Left lung (tissue), 10 donors: ENCODE measurements around the gene OTOS. TPM values are rescaled to one million over a fixed set of nuclear protein-coding genes. Genes with fewer than 3 reads are reported as not detected.

Experiments used
- ATAC-seq: fragments of 200-7000 bp; cut with Tn5 transposase; one replicate; pipeline ENCODE4 v1.9.1; 2020; ENCODE audit warnings: moderate library complexity
- DNase-seq, 4 donors: peaks; one replicate each; pipeline ENCODE4 v3.0.0-alpha.2; 2013 to 2020
- H3K27ac ChIP-seq, 2 donors: fragments of 200-600 bp; sonication (generic) in 1 of 2; one replicate each; pipeline versions ENCODE4 v1.5.0 to v1.8.0; 2020 to 2021
- H3K27me3 ChIP-seq, 2 donors: fragments of 200-600 bp; sonication (generic) in 1 of 2; one replicate each; pipeline versions ENCODE4 v1.5.0 to v1.8.0; 2020 to 2021
- H3K36me3 ChIP-seq, 2 donors: fragments of 200-600 bp; sonication (generic) in 1 of 2; one replicate each; pipeline versions ENCODE4 v1.5.0 to v1.8.0; 2020 to 2021
- H3K4me1 ChIP-seq, 2 donors: fragments of 200-600 bp; one replicate each; pipeline ENCODE4 v1.8.0; 2021
- H3K4me3 ChIP-seq, 2 donors: fragments of 200-600 bp; sonication (generic) in 1 of 2; one replicate each; pipeline versions ENCODE4 v1.5.0 to v1.8.0; 2020 to 2021; ENCODE audit warnings: mild to moderate bottlenecking in 1 of 2
- H3K9me3 ChIP-seq, 2 donors: fragments of 200-600 bp; sonication (generic) in 1 of 2; one replicate each; pipeline versions ENCODE4 v1.5.0 to v1.8.0; 2020 to 2021
- CTCF ChIP-seq, 2 donors: fragments of 200-600 bp; sonication (generic) in 1 of 2; IDR thresholded peaks; one replicate each; pipeline versions ENCODE4 v1.5.0 to v1.8.0; 2021; ENCODE audit warnings: antibody characterized with exemption in 2 of 2
- intact Hi-C, 2 donors: fragments of 100-400 bp; cut with DNase I; formaldehyde crosslinking; loops; one replicate each; pipeline versions ENCODE4 v1.11.2 to v1.14.2; 2022
- polyA plus RNA-seq, 6 donors: library from polyadenylated mRNA; unstranded; fragments of 120-200 nt; gene quantifications; one replicate each; pipeline ENCODE4 v1.2.1, GENCODE V29; 2013; ENCODE audit not compliant: insufficient read length in 6 of 6
- total RNA-seq, 2 donors: library from RNA; stranded (reverse); fragmentation: NEBNext Ultra II Directional; extraction: Animal tissue kit (Norgen Biotek cat#: 25700); gene quantifications; one replicate each; pipeline ENCODE4 v1.2.1, GENCODE V29; 2021
- donor health status: DM: no; HTN: yes; CAD: no.
- donor health status: DM: no; HTN: no; CAD: no.

Gene OTOS
- total and polyA plus RNA-seq, 8 donors = not detected

- DNase-seq (peak in 1 of 4 donors; percentile 76), ATAC-seq (no peak)
- H3K36me3 ChIP-seq = no peaks in the 10 kb centered on the region
- TF ChIP-seq CTCF (IDR thresholded peaks at IDR 0.05) = no peak
- H3K27me3 ChIP-seq = peaks cover 0 to 23% of the 10 kb centered on the region in 2 donors
- intact Hi-C loops = no loop called here
- H3K9me3 ChIP-seq = no peaks in the 10 kb centered on the region
- no peak overlapping the region for H3K4me3 ChIP-seq
- no peaks in the 10 kb centered on the region for H3K4me1 ChIP-seq
- no peak overlapping the region for H3K27ac ChIP-seq
These were observed 16.1 kb upstream of the OTOS start for GRCh38 chr2:240156435-240157146.

GRCh38 chr2:240155745-240156390 is 15.4 kb upstream of the OTOS start:
- Histone ChIP-seq H3K4me1 (no peaks in the 10 kb centered on the region), H3K9me3 (no peaks in the 10 kb centered on the region), H3K36me3 (no peaks in the 10 kb centered on the region), H3K4me3 (no peak overlapping the region), H3K27ac (no peak overlapping the region), H3K27me3 (peaks cover 0 to 30% of the 10 kb centered on the region in 2 donors)
- intact Hi-C loops = no loop called here
- DNase-seq = peak in 1 of 4 donors; percentile 37
- no peak for TF ChIP-seq CTCF (IDR thresholded peaks at IDR 0.05)
- no peak for ATAC-seq

- Histone ChIP-seq H3K9me3 (no peaks in the 10 kb centered on the region), H3K36me3 (no peaks in the 10 kb centered on the region), H3K4me3 (no peak overlapping the region), H3K4me1 (no peaks in the 10 kb centered on the region), H3K27ac (no peak overlapping the region), H3K27me3 (peaks cover 0 to 35% of the 10 kb centered on the region in 2 donors)
- ATAC-seq (no peak), DNase-seq (peak in 1 of 4 donors; percentile 43)
- intact Hi-C loops = no loop called here
- no peak for TF ChIP-seq CTCF (IDR thresholded peaks at IDR 0.05)
These were observed 14.7 kb upstream of the OTOS start for GRCh38 chr2:240155048-240155744.

GRCh38 chr2:240154606-240155005 is 14.1 kb upstream of the OTOS start:
- intact Hi-C loops = no loop called here
- no peaks in the 10 kb centered on the region for H3K9me3 ChIP-seq
- no peak for TF ChIP-seq CTCF (IDR thresholded peaks at IDR 0.05)
- no peak overlapping the region for H3K27ac ChIP-seq
- H3K4me3 ChIP-seq = no peak overlapping the region
- no peaks in the 10 kb centered on the region for H3K4me1 ChIP-seq
- no peak for ATAC-seq
- peak in 1 of 4 donors; percentile 33 for DNase-seq
- no peaks in the 10 kb centered on the region for H3K36me3 ChIP-seq
- peaks cover 0 to 41% of the 10 kb centered on the region in 2 donors for H3K27me3 ChIP-seq

GRCh38 chr2:240153418-240153817 is 13.0 kb upstream of the OTOS start:
- H3K4me1 ChIP-seq = no peaks in the 10 kb centered on the region
- H3K9me3 ChIP-seq = no peaks in the 10 kb centered on the region
- no peak overlapping the region for H3K4me3 ChIP-seq
- H3K27me3 ChIP-seq = peaks cover 0 to 53% of the 10 kb centered on the region in 2 donors
- no peak for TF ChIP-seq CTCF (IDR thresholded peaks at IDR 0.05)
- no peak for DNase-seq
- intact Hi-C loops = no loop called here
- H3K36me3 ChIP-seq = no peaks in the 10 kb centered on the region
- no peak overlapping the region for H3K27ac ChIP-seq
- no peak for ATAC-seq
